ENCODE data around the gene FAM20A. TPM values are rescaled to one million over a fixed set of nuclear protein-coding genes. Genes with fewer than 3 reads are reported as not detected.

The FAM20A gene
- total RNA-seq, 2 experiments from 2014 or later = not detected

- ChIA-PET CTCF (no interaction called here), POLR2A (no interaction called here)
- H3K27me3 Mint-ChIP-seq = no peaks in the 10 kb centered on the region
- no peak overlapping the region for H3K4me3 Mint-ChIP-seq
- intact Hi-C loops (cut with micrococcal nuclease) = no loop called here
- TF ChIP-seq CTCF (IDR thresholded peaks at IDR 0.05) = no peak
- H3K36me3 Mint-ChIP-seq (ENCODE audit: low read depth) = no peaks in the 10 kb centered on the region
- no peaks in the 10 kb centered on the region for H3K9me3 Mint-ChIP-seq
- H3K4me1 Mint-ChIP-seq (ENCODE audit: low read depth) = no peaks in the 10 kb centered on the region
- no peak for ATAC-seq
- no peak for DNase-seq
- no peak overlapping the region for H3K27ac Mint-ChIP-seq
Measured at GRCh38 chr17:68559316-68559715, 41.9 kb downstream of the FAM20A start.

GRCh38 chr17:68556551-68556950, 44.6 kb downstream of the FAM20A start:
- ATAC-seq (no peak), DNase-seq (no peak)
- no peaks in the 10 kb centered on the region for H3K36me3 Mint-ChIP-seq (ENCODE audit: low read depth)
- no peaks in the 10 kb centered on the region for H3K9me3 Mint-ChIP-seq
- TF ChIP-seq CTCF (IDR thresholded peaks at IDR 0.05) = no peak
- CTCF ChIA-PET = no interaction called here
- POLR2A ChIA-PET = no interaction called here
- H3K4me3 Mint-ChIP-seq = no peak overlapping the region
- H3K27me3 Mint-ChIP-seq = no peaks in the 10 kb centered on the region
- H3K4me1 Mint-ChIP-seq (ENCODE audit: low read depth) = no peaks in the 10 kb centered on the region
- H3K27ac Mint-ChIP-seq = no peak overlapping the region
- intact Hi-C loops (cut with micrococcal nuclease) = no loop called here

DNA sequence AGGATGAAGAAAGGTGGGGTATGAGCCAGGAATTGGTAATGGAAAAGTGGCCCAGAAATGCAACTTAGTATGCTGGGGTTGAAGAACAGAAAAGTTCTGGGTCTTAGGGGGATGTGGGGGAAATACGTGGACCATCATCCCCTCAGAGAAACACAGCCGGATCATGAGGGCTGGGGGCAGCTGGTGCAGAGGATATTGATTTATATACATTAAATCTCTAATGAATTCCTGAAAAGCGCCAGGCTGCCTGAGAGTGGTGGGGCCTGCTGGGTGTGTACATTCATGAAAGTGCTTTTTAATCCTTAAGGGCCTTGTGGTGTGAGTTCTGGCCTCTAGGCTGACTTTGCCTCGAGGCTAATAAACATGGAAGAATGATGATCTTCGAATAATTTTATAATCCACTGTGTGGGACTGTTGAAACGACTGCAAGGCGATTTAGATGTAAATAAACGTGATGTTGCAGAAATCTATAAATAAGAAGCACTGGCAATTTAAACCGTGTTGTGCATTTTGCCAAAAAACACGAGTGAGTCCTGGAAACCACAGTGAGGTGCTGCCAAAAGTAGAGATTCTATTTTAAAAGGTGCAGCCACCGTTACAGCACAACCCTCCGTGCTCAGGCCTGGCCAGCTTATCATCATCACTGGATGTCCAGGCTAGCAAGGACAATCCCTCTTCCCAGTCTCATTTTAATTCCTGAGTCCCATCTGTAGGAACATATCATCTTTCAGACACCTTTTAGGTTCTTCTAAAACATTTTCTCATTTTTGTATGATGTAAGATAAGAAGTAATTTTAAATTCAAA, 56.9 kb downstream of the FAM20A start:
- no peak for TF ChIP-seq CTCF (IDR thresholded peaks at IDR 0.05)
- ChIA-PET POLR2A (no interaction called here), CTCF (no interaction called here)
- no peak overlapping the region for H3K4me3 Mint-ChIP-seq
- no peaks in the 10 kb centered on the region for H3K27me3 Mint-ChIP-seq
- no peak for DNase-seq
- H3K4me1 Mint-ChIP-seq (ENCODE audit: low read depth) = no peaks in the 10 kb centered on the region
- intact Hi-C loops (cut with micrococcal nuclease) = no loop called here
- H3K9me3 Mint-ChIP-seq = peaks cover 4% of the 10 kb centered on the region
- no peak for ATAC-seq
- peaks cover 5% of the 10 kb centered on the region for H3K36me3 Mint-ChIP-seq (ENCODE audit: low read depth)
- H3K27ac Mint-ChIP-seq = no peak overlapping the region

GRCh38 chr17:68542698-68543463, 58.3 kb downstream of the FAM20A start:
- H3K27ac Mint-ChIP-seq = no peak overlapping the region
- no peaks in the 10 kb centered on the region for H3K4me1 Mint-ChIP-seq (ENCODE audit: low read depth)
- peaks cover 7% of the 10 kb centered on the region for H3K36me3 Mint-ChIP-seq (ENCODE audit: low read depth)
- H3K27me3 Mint-ChIP-seq = no peaks in the 10 kb centered on the region
- no peak for TF ChIP-seq CTCF (IDR thresholded peaks at IDR 0.05)
- ChIA-PET CTCF (no interaction called here), POLR2A (no interaction called here)
- DNase-seq (no peak), ATAC-seq (no peak)
- H3K9me3 Mint-ChIP-seq = peaks cover 4% of the 10 kb centered on the region
- intact Hi-C loops (cut with micrococcal nuclease) = no loop called here
- H3K4me3 Mint-ChIP-seq = no peak overlapping the region

DNA sequence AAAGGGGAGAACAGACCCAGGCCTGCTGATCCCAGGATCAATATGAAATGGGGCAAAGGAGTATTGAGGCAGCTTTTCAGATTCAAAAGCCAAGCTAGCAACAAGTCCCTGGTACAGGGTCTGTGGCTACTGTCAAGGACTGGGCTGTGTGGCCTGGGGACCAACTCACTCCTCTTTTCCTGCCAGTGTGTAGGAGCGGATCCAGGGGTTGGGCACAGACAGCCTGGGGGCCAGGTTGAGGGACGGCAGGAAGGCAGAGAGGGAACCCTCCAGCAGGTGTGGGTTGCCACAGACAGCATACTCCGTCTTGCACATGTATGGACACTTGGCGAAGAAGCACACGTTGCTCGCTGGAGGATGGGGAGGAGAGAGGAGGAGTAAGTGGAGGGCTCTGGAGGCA, 59.4 kb downstream of the FAM20A start:
- TF ChIP-seq CTCF (IDR thresholded peaks at IDR 0.05) = no peak
- Mint-ChIP-seq H3K4me3 (no peak overlapping the region), H3K27ac (no peak overlapping the region), H3K36me3 (ENCODE audit: low read depth) (peaks cover 6% of the 10 kb centered on the region), H3K4me1 (ENCODE audit: low read depth) (no peaks in the 10 kb centered on the region), H3K9me3 (peaks cover 3% of the 10 kb centered on the region), H3K27me3 (no peaks in the 10 kb centered on the region)
- ChIA-PET CTCF (no interaction called here), POLR2A (no interaction called here)
- intact Hi-C loops (cut with micrococcal nuclease) = no loop called here
- DNase-seq (no peak), ATAC-seq (no peak)
